ENCODE data around the gene ALX4.

DNA sequence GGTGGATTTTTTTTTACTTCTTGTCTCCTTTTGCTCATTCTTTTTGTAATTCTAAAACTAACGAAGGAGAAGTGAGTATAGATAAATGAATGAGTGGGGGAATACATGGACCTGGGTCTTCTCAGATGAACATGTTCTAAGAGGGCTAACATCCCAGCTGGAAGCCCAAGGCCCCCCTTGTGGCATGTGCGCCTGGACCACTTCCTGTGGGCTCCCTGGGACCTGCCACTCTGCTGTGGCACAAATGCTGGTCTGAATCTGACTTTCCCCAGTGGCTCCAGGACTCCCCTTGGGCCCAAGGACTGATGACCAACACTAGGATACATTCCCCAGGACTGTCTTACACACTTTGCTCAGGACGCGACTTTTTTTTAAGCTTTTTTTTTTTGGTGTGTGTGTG, 32.7 kb upstream of the ALX4 start:
- TF ChIP-seq, protein P1, sequence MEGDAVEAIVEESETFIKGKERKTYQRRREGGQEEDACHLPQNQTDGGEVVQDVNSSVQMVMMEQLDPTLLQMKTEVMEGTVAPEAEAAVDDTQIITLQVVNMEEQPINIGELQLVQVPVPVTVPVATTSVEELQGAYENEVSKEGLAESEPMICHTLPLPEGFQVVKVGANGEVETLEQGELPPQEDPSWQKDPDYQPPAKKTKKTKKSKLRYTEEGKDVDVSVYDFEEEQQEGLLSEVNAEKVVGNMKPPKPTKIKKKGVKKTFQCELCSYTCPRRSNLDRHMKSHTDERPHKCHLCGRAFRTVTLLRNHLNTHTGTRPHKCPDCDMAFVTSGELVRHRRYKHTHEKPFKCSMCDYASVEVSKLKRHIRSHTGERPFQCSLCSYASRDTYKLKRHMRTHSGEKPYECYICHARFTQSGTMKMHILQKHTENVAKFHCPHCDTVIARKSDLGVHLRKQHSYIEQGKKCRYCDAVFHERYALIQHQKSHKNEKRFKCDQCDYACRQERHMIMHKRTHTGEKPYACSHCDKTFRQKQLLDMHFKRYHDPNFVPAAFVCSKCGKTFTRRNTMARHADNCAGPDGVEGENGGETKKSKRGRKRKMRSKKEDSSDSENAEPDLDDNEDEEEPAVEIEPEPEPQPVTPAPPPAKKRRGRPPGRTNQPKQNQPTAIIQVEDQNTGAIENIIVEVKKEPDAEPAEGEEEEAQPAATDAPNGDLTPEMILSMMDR (IDR thresholded peaks at IDR 0.05): no peak
- TF ChIP-seq POLR2AphosphoS5 (IDR thresholded peaks at IDR 0.05) (no peak), POLR2A (IDR thresholded peaks at IDR 0.05) (no peak), EP300 (IDR thresholded peaks at IDR 0.05; ENCODE audit: low read depth) (no peak)
